Neuronal stem cell (in vitro differentiated cells): ENCODE results near the gene FGF1.

ENCODE experiments used
- DNase-seq: peaks from one replicate; pipeline ENCODE4 v3.0.0-alpha.2; 2013; ENCODE audit warnings: low spot score
- H2AFZ ChIP-seq: one replicate; pipeline ENCODE4 v1.6.1; 2013; ENCODE audit warnings: mild to moderate bottlenecking, low read length, inconsistent platforms
- H2AK5ac ChIP-seq: 2 replicates; pipeline ENCODE4 v1.6.1; 2013; ENCODE audit warnings: low read depth, mild to moderate bottlenecking, inconsistent platforms, low read length, moderate library complexity, mixed read lengths
- H2BK120ac ChIP-seq: 2 replicates; pipeline ENCODE4 v1.6.1; 2013; ENCODE audit warnings: low read depth, mild to moderate bottlenecking, inconsistent platforms, low read length, moderate library complexity, mixed read lengths
- H2BK12ac ChIP-seq: one replicate; pipeline ENCODE4 v1.6.1; 2013; ENCODE audit warnings: low read length, inconsistent platforms
- H2BK15ac ChIP-seq: 2 replicates; pipeline ENCODE4 v1.6.1; 2013; ENCODE audit warnings: mild to moderate bottlenecking, low read length, inconsistent platforms, mixed read lengths
- H2BK5ac ChIP-seq: one replicate; pipeline ENCODE4 v1.6.1; 2013; ENCODE audit warnings: inconsistent platforms, mild to moderate bottlenecking, low read length, moderate library complexity
- H3K14ac ChIP-seq: one replicate; pipeline ENCODE4 v1.6.1; 2013; ENCODE audit warnings: low read length, inconsistent platforms
- H3K18ac ChIP-seq: 2 replicates; pipeline ENCODE4 v1.6.1; 2013; ENCODE audit warnings: low read length, inconsistent platforms
- H3K23ac ChIP-seq: 2 replicates; pipeline ENCODE4 v1.6.1; 2013; ENCODE audit warnings: low read depth, mild to moderate bottlenecking, mixed read lengths, low read length, inconsistent platforms; ENCODE audit not compliant: poor library complexity
- H3K27ac ChIP-seq: replicated peaks from 3 replicates; pipeline ENCODE4 v1.5.1; 2013; ENCODE audit warnings: low read length, inconsistent platforms
- H3K27me3 ChIP-seq, 3 experiments: 2 replicates each; pipeline ENCODE4 v1.6.1; 2013; ENCODE audit warnings: low read length in 3 of 3, mild to moderate bottlenecking in 2 of 3, inconsistent platforms in 1 of 3, low read depth in 1 of 3, mixed read lengths in 1 of 3, moderate library complexity in 1 of 3; ENCODE audit not compliant: control insufficient read depth in 3 of 3, insufficient read depth in 3 of 3
- H3K36me3 ChIP-seq, 2 donors: replicated peaks in 1 of 2; 2 replicates each; pipeline ENCODE4 v1.6.1; 2013; ENCODE audit warnings: low read length in 2 of 2; ENCODE audit not compliant: control insufficient read depth in 2 of 2, insufficient read depth in 2 of 2
- H3K4ac ChIP-seq: 2 replicates; pipeline ENCODE4 v1.6.1; 2013; ENCODE audit warnings: inconsistent platforms, mild to moderate bottlenecking, low read length, moderate library complexity
- H3K4me1 ChIP-seq, 2 donors: 1 replicate in 1 of 2; 2 replicates in 1 of 2; pipeline ENCODE4 v1.6.1; 2013; ENCODE audit warnings: low read length in 2 of 2, low read depth in 1 of 2; ENCODE audit not compliant: control insufficient read depth in 2 of 2, insufficient read depth in 1 of 2
- H3K4me2 ChIP-seq: one replicate; pipeline ENCODE4 v1.6.1; 2013; ENCODE audit warnings: mild to moderate bottlenecking, low read length, inconsistent platforms; ENCODE audit not compliant: insufficient read depth, poor library complexity, severe bottlenecking
- H3K4me3 ChIP-seq, 2 donors: 2 replicates each; pipeline ENCODE4 v1.5.1; 2013; ENCODE audit warnings: low read length in 2 of 2, mild to moderate bottlenecking in 2 of 2, inconsistent platforms in 1 of 2, moderate library complexity in 1 of 2
- H3K79me1 ChIP-seq: one replicate; pipeline ENCODE4 v1.6.1; 2013; ENCODE audit warnings: low read depth, mild to moderate bottlenecking, inconsistent platforms, low read length, moderate library complexity
- H3K9ac ChIP-seq: one replicate; pipeline ENCODE4 v1.6.1; 2013; ENCODE audit warnings: mild to moderate bottlenecking, low read depth, low read length, inconsistent platforms; ENCODE audit not compliant: poor library complexity
- H3K9me3 ChIP-seq, 2 donors: replicated peaks in 1 of 2; 2 replicates each; pipeline versions ENCODE3 to v1.6.1; 2013; ENCODE audit warnings: low read length in 2 of 2, mild to moderate bottlenecking in 2 of 2, inconsistent platforms in 1 of 2, low read depth in 1 of 2, mixed read lengths in 1 of 2, moderate library complexity in 1 of 2; ENCODE audit not compliant: control insufficient read depth in 2 of 2, insufficient read depth in 1 of 2
- H4K8ac ChIP-seq: one replicate; pipeline ENCODE4 v1.6.1; 2013; ENCODE audit warnings: low read depth, mild to moderate bottlenecking, inconsistent platforms, low read length, moderate library complexity
- H4K91ac ChIP-seq: one replicate; pipeline ENCODE4 v1.6.1; 2013; ENCODE audit warnings: low read length, low read depth, mild to moderate bottlenecking, inconsistent platforms; ENCODE audit not compliant: poor library complexity
- WGBS, 2 donors: extraction: QIAGEN DNeasy Blood & Tissue Kit; methylation state at CpG; one replicate each; pipeline ENCODE4 v1.1.7; 2013; ENCODE audit warnings: missing lambda C conversion rate in 2 of 2, mixed read lengths in 1 of 2; ENCODE audit not compliant: insufficient read length in 2 of 2, insufficient replicate concordance in 1 of 2; ENCODE audit errors: extremely low coverage in 2 of 2; 5-methylcytosine and 5-hydroxymethylcytosine counted together

The FGF1 gene

DNA sequence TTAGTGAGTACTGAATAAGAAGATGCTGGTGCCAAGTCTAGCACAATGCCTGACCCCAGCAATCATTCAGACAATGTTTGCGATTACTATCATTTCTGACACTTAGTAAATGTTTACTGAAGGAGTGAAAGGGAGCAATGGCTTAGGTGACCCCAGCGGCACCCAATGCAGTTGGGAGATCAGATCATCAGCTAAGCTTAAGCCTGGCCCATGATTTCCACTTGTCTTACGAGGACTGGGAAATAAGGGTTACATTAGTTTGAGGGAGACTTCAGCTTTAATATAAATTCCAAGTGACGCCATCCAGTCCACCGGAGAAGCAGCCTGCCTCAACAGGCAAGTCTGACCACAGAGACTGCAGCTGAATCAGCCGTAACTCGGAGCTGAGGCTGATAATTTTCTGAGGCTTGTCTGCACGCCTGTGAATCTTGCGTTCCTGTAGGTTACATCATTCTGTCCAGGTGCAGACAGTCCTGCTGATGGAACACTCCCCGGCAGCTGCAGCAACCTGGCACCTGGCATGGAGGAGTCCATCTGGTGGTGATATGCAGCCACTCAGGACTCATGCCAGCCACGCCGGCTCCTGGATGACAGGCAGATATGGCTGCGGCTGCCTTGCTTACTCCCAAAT is 34.9 kb upstream of the FGF1 start:
- H3K36me3 ChIP-seq = no peaks in the 10 kb centered on the region
- H2AFZ ChIP-seq = no peak overlapping the region
- H3K18ac ChIP-seq = no peak overlapping the region
- no peak overlapping the region for H3K23ac ChIP-seq
- H3K4ac ChIP-seq = no peak overlapping the region
- H3K4me1 ChIP-seq = peaks cover 4 to 5% of the 10 kb centered on the region in 2 donors
- H2BK12ac ChIP-seq = no peak overlapping the region
- no peaks in the 10 kb centered on the region for H3K79me1 ChIP-seq
- no peak overlapping the region for H2BK15ac ChIP-seq
- no peak overlapping the region for H3K4me2 ChIP-seq
- no peaks in the 10 kb centered on the region for H3K27me3 ChIP-seq
- no peak for DNase-seq
- no CpG with 5 or more reads among the region's 13 CpGs for WGBS, 2 donors
- no peak overlapping the region for H4K91ac ChIP-seq
- no peak overlapping the region for H4K8ac ChIP-seq
- H2AK5ac ChIP-seq = no peak overlapping the region
- no peaks in the 10 kb centered on the region for H3K9me3 ChIP-seq
- no peak overlapping the region for H2BK120ac ChIP-seq
- no peak overlapping the region for H3K9ac ChIP-seq
- H3K27ac ChIP-seq = no peak overlapping the region
- H2BK5ac ChIP-seq = no peak overlapping the region
- no peak overlapping the region for H3K4me3 ChIP-seq
- H3K14ac ChIP-seq = no peak overlapping the region

DNA sequence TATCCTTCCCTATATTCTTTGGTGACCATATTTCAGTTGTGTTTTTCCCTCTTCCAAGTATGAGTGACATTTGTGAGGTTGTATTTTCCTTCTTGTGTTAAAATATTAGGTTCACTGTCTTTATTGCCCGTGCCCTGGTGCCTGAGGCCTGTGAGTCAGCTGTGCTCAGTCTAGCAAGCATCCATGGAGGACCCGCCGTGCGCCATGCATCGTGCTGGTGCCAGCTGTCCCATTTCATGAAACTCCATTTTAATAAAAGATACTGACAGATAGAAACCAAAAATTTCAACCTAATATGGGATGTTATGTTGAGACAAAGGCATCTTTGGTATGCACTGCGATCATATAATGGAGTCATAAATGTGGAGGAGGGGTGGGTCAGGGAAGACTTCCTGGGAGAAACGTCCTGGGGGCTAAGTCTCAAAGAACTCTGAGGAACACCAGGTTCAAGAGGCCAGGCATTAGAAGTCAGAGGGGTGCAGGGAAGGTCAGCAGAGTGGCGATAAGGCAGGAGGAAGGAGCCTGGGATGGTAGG is 34.0 kb upstream of the FGF1 start:
- Histone ChIP-seq H2BK5ac (no peak overlapping the region), H2AK5ac (no peak overlapping the region), H3K9ac (no peak overlapping the region), H3K4me1 (peaks cover 4 to 5% of the 10 kb centered on the region in 2 donors), H3K18ac (peak overlapping the region; percentile 24), H3K4me3 (no peak overlapping the region), H3K4me2 (no peak overlapping the region), H3K14ac (no peak overlapping the region), H3K36me3 (no peaks in the 10 kb centered on the region), H3K4ac (no peak overlapping the region), H2AFZ (no peak overlapping the region), H4K8ac (no peak overlapping the region), H2BK12ac (no peak overlapping the region), H3K79me1 (no peaks in the 10 kb centered on the region), H3K23ac (no peak overlapping the region), H2BK120ac (no peak overlapping the region), H2BK15ac (no peak overlapping the region), H4K91ac (no peak overlapping the region), H3K27me3 (no peaks in the 10 kb centered on the region), H3K9me3 (no peaks in the 10 kb centered on the region), H3K27ac (no peak overlapping the region)
- WGBS, 2 donors = no CpG with 5 or more reads among the region's 8 CpGs
- no peak for DNase-seq

DNA sequence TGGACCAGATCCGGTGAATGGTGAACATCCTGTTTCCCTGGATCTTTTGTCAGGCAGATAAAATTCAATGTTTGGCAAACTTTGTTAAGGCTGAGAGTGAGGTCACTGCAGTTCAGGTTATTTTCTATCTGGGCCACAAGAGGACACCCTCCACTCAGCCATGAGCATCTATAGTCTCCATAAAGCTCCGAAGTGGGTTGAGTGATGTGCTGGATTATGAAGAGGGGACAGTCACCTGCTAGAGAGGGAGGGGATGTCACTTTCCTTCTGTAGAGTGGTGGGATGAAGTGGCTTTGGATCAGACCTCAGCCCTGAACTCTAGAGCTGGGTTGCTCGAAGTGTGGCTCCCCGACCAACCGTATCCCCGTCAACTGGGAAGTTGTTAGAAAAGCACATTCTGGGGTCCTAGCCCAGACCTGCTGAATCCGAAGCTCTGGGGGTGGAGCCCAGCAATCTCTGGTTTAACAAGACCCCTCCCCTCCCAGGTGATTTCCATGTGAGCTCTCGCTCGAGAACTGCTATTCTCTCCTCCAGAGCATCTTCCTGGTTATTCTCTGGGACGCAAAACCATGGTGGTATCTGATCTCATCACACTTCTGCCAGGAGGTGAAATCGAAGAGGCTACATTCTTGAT is 31.8 kb upstream of the FGF1 start:
- no peak overlapping the region for H3K4me3 ChIP-seq
- H3K9ac ChIP-seq = no peak overlapping the region
- H3K23ac ChIP-seq = no peak overlapping the region
- H3K79me1 ChIP-seq = no peaks in the 10 kb centered on the region
- no peak overlapping the region for H3K4ac ChIP-seq
- peaks cover under 1 to 5% of the 10 kb centered on the region in 2 donors for H3K4me1 ChIP-seq
- no peak for DNase-seq
- no peak overlapping the region for H3K18ac ChIP-seq
- H3K36me3 ChIP-seq = no peaks in the 10 kb centered on the region
- no peak overlapping the region for H3K14ac ChIP-seq
- no CpG with 5 or more reads among the region's 11 CpGs for WGBS, 2 donors
- no peak overlapping the region for H2BK5ac ChIP-seq
- no peak overlapping the region for H2BK12ac ChIP-seq
- H3K27me3 ChIP-seq = no peaks in the 10 kb centered on the region
- no peak overlapping the region for H2AK5ac ChIP-seq
- no peak overlapping the region for H4K8ac ChIP-seq
- no peaks in the 10 kb centered on the region for H3K9me3 ChIP-seq
- no peak overlapping the region for H2BK120ac ChIP-seq
- no peak overlapping the region for H3K4me2 ChIP-seq
- peak overlapping the region; percentile 71 for H2AFZ ChIP-seq
- H2BK15ac ChIP-seq = no peak overlapping the region
- no peak overlapping the region for H3K27ac ChIP-seq
- no peak overlapping the region for H4K91ac ChIP-seq

- no peak overlapping the region for H2BK5ac ChIP-seq
- H3K4me1 ChIP-seq = peaks cover 0 to 5% of the 10 kb centered on the region in 2 donors
- H3K18ac ChIP-seq = no peak overlapping the region
- H3K23ac ChIP-seq = no peak overlapping the region
- peak overlapping the region; percentile 71 for H2AFZ ChIP-seq
- H2BK15ac ChIP-seq = no peak overlapping the region
- H3K14ac ChIP-seq = no peak overlapping the region
- no peak overlapping the region for H2BK12ac ChIP-seq
- H4K91ac ChIP-seq = no peak overlapping the region
- H2BK120ac ChIP-seq = no peak overlapping the region
- no peak overlapping the region for H2AK5ac ChIP-seq
- H3K36me3 ChIP-seq = no peaks in the 10 kb centered on the region
- H3K9me3 ChIP-seq = no peaks in the 10 kb centered on the region
- no peak overlapping the region for H3K9ac ChIP-seq
- WGBS, 2 donors = no CpG with 5 or more reads among the region's 6 CpGs
- H3K27me3 ChIP-seq = no peaks in the 10 kb centered on the region
- no peak overlapping the region for H3K4ac ChIP-seq
- H3K4me2 ChIP-seq = no peak overlapping the region
- no peak for DNase-seq
- H4K8ac ChIP-seq = no peak overlapping the region
- no peaks in the 10 kb centered on the region for H3K79me1 ChIP-seq
- no peak overlapping the region for H3K27ac ChIP-seq
- no peak overlapping the region for H3K4me3 ChIP-seq
Measured at GRCh38 chr5:142716963-142717362, 31.1 kb upstream of the FGF1 start.
